HEK293 (cell line): ENCODE data around the gene SNTG2.

Source experiments
- CTCF ChIA-PET: fragments of 350-600 bp; formaldehyde crosslinking; extraction: SDS; loops from one replicate; lab custom pipeline; 2021; ENCODE audit warnings: antibody characterized with exemption; lab: Yijun Ruan, JAX
- POLR2A ChIA-PET: fragments of 300-600 bp; formaldehyde crosslinking; extraction: SDS; loops from one replicate; lab custom pipeline; 2020; ENCODE audit warnings: antibody characterized with exemption, inconsistent platforms; lab: Yijun Ruan, JAX
- H3K27ac ChIP-seq: fragments of 200-500 bp; sonication (Bioruptor generic); 2 replicates; pipeline ENCODE4 v1.5.1; 2014; ENCODE audit warnings: low read depth, low read length, control low read depth, inconsistent platforms; ENCODE audit errors: extremely low read depth
- H3K36me3 ChIP-seq, 2 experiments: fragments of 200-500 bp in 1 of 2; sonication (Bioruptor generic) in 1 of 2; 1 replicate in 1 of 2; 2 replicates in 1 of 2; pipeline ENCODE4 v1.5.1; 2014 to 2017; ENCODE audit warnings: inconsistent platforms in 2 of 2, low read length in 2 of 2; ENCODE audit not compliant: control insufficient read depth in 2 of 2, insufficient read depth in 1 of 2
- H3K4me1 ChIP-seq: fragments of 200-500 bp; sonication (Bioruptor generic); 2 replicates; pipeline ENCODE4 v1.5.1; 2014; ENCODE audit warnings: mild to moderate bottlenecking, low read length, inconsistent platforms; ENCODE audit not compliant: control insufficient read depth, insufficient read depth
- H3K4me3 ChIP-seq: 2 replicates; pipeline ENCODE4 v1.5.1; 2011; ENCODE audit warnings: low read depth, mild to moderate bottlenecking, control low read depth, low read length, moderate library complexity
- H3K9me3 ChIP-seq: fragments of 200-500 bp; sonication (Bioruptor generic); 2 replicates; pipeline ENCODE4 v1.5.1; 2014; ENCODE audit warnings: low read depth, low read length, inconsistent platforms; ENCODE audit not compliant: control insufficient read depth, insufficient read depth
- GLI4 ChIP-seq: fragments of 450-650 bp; formaldehyde crosslinking; IDR thresholded peaks from 2 replicates; pipeline ENCODE4 v1.5.1; 2016; ENCODE audit warnings: missing biosample characterization, missing genetic modification characterization
- HOXC10 ChIP-seq: sonication (generic); formaldehyde crosslinking; IDR thresholded peaks from 2 replicates; pipeline ENCODE4 v1.8.1; 2023; ENCODE audit warnings: mild to moderate bottlenecking, missing genetic modification reagents
- KLF7 ChIP-seq: fragments of 450-650 bp; formaldehyde crosslinking; IDR thresholded peaks from 2 replicates; pipeline ENCODE4 v1.5.1; 2016; ENCODE audit warnings: missing biosample characterization, missing genetic modification characterization, borderline replicate concordance
- MEIS1 ChIP-seq: sonication (generic); formaldehyde crosslinking; IDR thresholded peaks from 2 replicates; pipeline ENCODE4 v1.8.1; 2022; ENCODE audit warnings: missing genetic modification reagents, mild to moderate bottlenecking, borderline replicate concordance
- TRIM28 ChIP-seq: IDR thresholded peaks from 2 replicates; pipeline ENCODE4 v1.6.1; 2011; ENCODE audit warnings: low read length, control low read depth, borderline replicate concordance
- ZBTB44 ChIP-seq: fragments of 450-650 bp; IDR thresholded peaks from 2 replicates; pipeline ENCODE4 v1.5.1; 2018; ENCODE audit warnings: missing biosample characterization, mild to moderate bottlenecking, missing genetic modification characterization
- ZFP3 ChIP-seq: fragments of 450-650 bp; formaldehyde crosslinking; IDR thresholded peaks from 2 replicates; pipeline ENCODE4 v1.5.1; 2016; ENCODE audit warnings: low read depth, missing biosample characterization, missing genetic modification characterization
- ZFP37 ChIP-seq: fragments of 450-650 bp; formaldehyde crosslinking; IDR thresholded peaks from 2 replicates; pipeline ENCODE4 v1.5.1; 2016; ENCODE audit warnings: missing biosample characterization, missing genetic modification characterization
- ZFP41 ChIP-seq: fragments of 450-650 bp; formaldehyde crosslinking; IDR thresholded peaks from 2 replicates; pipeline ENCODE4 v1.5.1; 2016; ENCODE audit warnings: missing biosample characterization, missing genetic modification characterization, borderline replicate concordance
- ZNF10 ChIP-seq: fragments of 450-650 bp; formaldehyde crosslinking; IDR thresholded peaks from 2 replicates; pipeline ENCODE4 v1.5.1; 2017; ENCODE audit warnings: missing biosample characterization, missing genetic modification characterization
- ZNF112 ChIP-seq: fragments of 450-650 bp; formaldehyde crosslinking; IDR thresholded peaks from 2 replicates; pipeline ENCODE4 v1.5.0; 2017; ENCODE audit warnings: missing biosample characterization, missing genetic modification characterization
- ZNF148 ChIP-seq: fragments of 450-650 bp; formaldehyde crosslinking; IDR thresholded peaks from 2 replicates; pipeline ENCODE4 v1.5.0; 2017; ENCODE audit warnings: missing biosample characterization, missing genetic modification characterization, borderline replicate concordance
- ZNF175 ChIP-seq: fragments of 450-650 bp; formaldehyde crosslinking; IDR thresholded peaks from 2 replicates; pipeline ENCODE4 v1.5.1; 2016; ENCODE audit warnings: missing biosample characterization, missing genetic modification characterization
- ZNF280D ChIP-seq: fragments of 450-650 bp; formaldehyde crosslinking; IDR thresholded peaks from 2 replicates; pipeline ENCODE4 v1.5.1; 2016; ENCODE audit warnings: missing biosample characterization, missing genetic modification characterization
- ZNF335 ChIP-seq: fragments of 450-650 bp; formaldehyde crosslinking; conservative IDR thresholded peaks from 2 replicates; pipeline ENCODE4 v1.5.1; 2016; ENCODE audit warnings: missing biosample characterization, missing genetic modification characterization
- ZNF404 ChIP-seq: fragments of 450-650 bp; formaldehyde crosslinking; IDR thresholded peaks from 2 replicates; pipeline ENCODE4 v1.5.1; 2017; ENCODE audit warnings: missing biosample characterization, missing genetic modification characterization
- ZNF426 ChIP-seq: fragments of 450-650 bp; formaldehyde crosslinking; IDR thresholded peaks from 2 replicates; pipeline ENCODE4 v1.5.1; 2017; ENCODE audit warnings: missing biosample characterization, missing genetic modification characterization, mild to moderate bottlenecking, inconsistent platforms, moderate library complexity
- ZNF449 ChIP-seq: fragments of 450-650 bp; formaldehyde crosslinking; IDR thresholded peaks from 2 replicates; pipeline ENCODE4 v1.5.1; 2017; ENCODE audit warnings: missing biosample characterization, mild to moderate bottlenecking, missing genetic modification characterization, moderate library complexity
- ZNF580 ChIP-seq: fragments of 450-650 bp; formaldehyde crosslinking; IDR thresholded peaks from 2 replicates; pipeline ENCODE4 v1.5.1; 2016; ENCODE audit warnings: missing biosample characterization, missing genetic modification characterization
- ZNF623 ChIP-seq: fragments of 450-650 bp; formaldehyde crosslinking; IDR thresholded peaks from 2 replicates; pipeline ENCODE4 v1.5.1; 2016; ENCODE audit warnings: missing biosample characterization, missing genetic modification characterization
- ZNF639 ChIP-seq: fragments of 450-650 bp; formaldehyde crosslinking; IDR thresholded peaks from 2 replicates; pipeline ENCODE4 v1.5.1; 2016; ENCODE audit warnings: missing biosample characterization, missing genetic modification characterization
- ZNF670 ChIP-seq: fragments of 450-650 bp; formaldehyde crosslinking; IDR thresholded peaks from 2 replicates; pipeline ENCODE4 v1.5.1; 2016; ENCODE audit warnings: missing biosample characterization, missing genetic modification characterization, low read depth
- ZNF76 ChIP-seq: fragments of 450-650 bp; formaldehyde crosslinking; IDR thresholded peaks from 2 replicates; pipeline ENCODE4; 2016; ENCODE audit warnings: low read depth, missing biosample characterization, missing genetic modification characterization, borderline replicate concordance

The SNTG2 gene

GRCh38 chr2:1016500-1016899, 65.9 kb downstream of the SNTG2 start:
- ChIA-PET CTCF (interaction anchor here (0.7 kb wide), 1 partner anchor 42 kb away, joined by 4 read pairs; no protein-coding TSS in a partner anchor), POLR2A (no interaction called here)
- H3K9me3 ChIP-seq: no peaks in the 10 kb centered on the region
- no peaks in the 10 kb centered on the region for H3K36me3 ChIP-seq
- TF ChIP-seq ZNF580 (no peak), ZNF148 (no peak), ZNF404 (tag by site-specific recombination) (no peak), ZNF670 (no peak), ZNF112 (tag by site-specific recombination) (no peak), ZNF280D (tag by site-specific recombination) (no peak), ZFP3 (no peak), ZNF175 (no peak), ZNF639 (tag by site-specific recombination) (no peak), ZNF10 (tag by site-specific recombination) (no peak), ZNF76 (tag by site-specific recombination) (no peak), MEIS1 (CRISPR knock-in tag) (no peak), TRIM28 (no peak), HOXC10 (CRISPR knock-in tag) (no peak), ZNF426 (tag by site-specific recombination) (no peak), KLF7 (tag by site-specific recombination) (no peak), ZNF449 (tag by site-specific recombination) (no peak)
- TF ChIP-seq, all 188 proteins: peak for 0
- no peak overlapping the region for H3K4me3 ChIP-seq
- no peak overlapping the region for H3K27ac ChIP-seq
- H3K4me1 ChIP-seq: no peaks in the 10 kb centered on the region

- Histone ChIP-seq H3K4me1 (no peaks in the 10 kb centered on the region), H3K36me3 (no peaks in the 10 kb centered on the region), H3K4me3 (no peak overlapping the region), H3K9me3 (no peaks in the 10 kb centered on the region), H3K27ac (no peak overlapping the region)
- ChIA-PET CTCF (interaction anchor here (0.6 kb wide), 1 partner anchor 33 kb away, joined by 5 read pairs; no protein-coding TSS in a partner anchor), POLR2A (no interaction called here)
- TF ChIP-seq ZFP41 (tag by site-specific recombination) (no peak), ZNF280D (tag by site-specific recombination) (no peak), ZNF335 (no peak), ZNF623 (tag by site-specific recombination) (no peak), ZFP37 (tag by site-specific recombination) (no peak), GLI4 (tag by site-specific recombination) (no peak), ZBTB44 (tag by site-specific recombination) (no peak)
Measured at GRCh38 chr2:1017827-1018226, 67.2 kb downstream of the SNTG2 start.
